ENCODE measurements around the gene MRPL12. TPM values are rescaled to one million over a fixed set of nuclear protein-coding genes. Genes with fewer than 3 reads are reported as not detected.
"Not testable (repeated sequence)": the region's sequence is repeated elsewhere in the genome, so short reads cannot be mapped to it uniquely, and the experiment has no call there.

MRPL12 gene
- total and polyA plus RNA-seq, 8 donors: 18.1 to 98.7 (median 27.4) TPM

- DNase-seq (peak in 4 of 6 donors; percentile 46 to 78 (median 62)), FAIRE-seq (no peak), ATAC-seq (peak in 2 of 4 donors; percentile 4 to 6)
- Histone ChIP-seq H3K9me3 (no peaks in the 10 kb centered on the region), H3K27ac (no peak overlapping the region), H3K4me3 (no peak overlapping the region), H3K27me3 (no peaks in the 10 kb centered on the region), H3K4me1 (peaks cover 0 to 3% (median 0%) of the 10 kb centered on the region in 3 donors), H3K36me3 (no peaks in the 10 kb centered on the region)
- intact Hi-C loops (cut with DNase I): no loop called here
- 61 to 67% methylated on average over 35 of the region's 35 CpGs for WGBS, 2 donors
- TF ChIP-seq CTCF (IDR thresholded peaks at IDR 0.05): no peak
Measured at GRCh38 chr17:81734405-81735263, 31.5 kb downstream of the MRPL12 start.

GRCh38 chr17:81735264-81736102 lies 32.3 kb downstream of the MRPL12 start:
- Histone ChIP-seq H3K36me3 (no peaks in the 10 kb centered on the region), H3K4me3 (peak overlapping the region in 1 of 4 donors; percentile 12), H3K27ac (no peak overlapping the region), H3K9me3 (no peaks in the 10 kb centered on the region), H3K27me3 (no peaks in the 10 kb centered on the region), H3K4me1 (peaks cover 0 to 3% (median 0%) of the 10 kb centered on the region in 3 donors)
- FAIRE-seq (no peak), ATAC-seq (peak in 3 of 4 donors; percentile 28 to 51 (median 43)), DNase-seq (peak in 4 of 6 donors; percentile 29 to 76 (median 51))
- WGBS, 2 donors: 30 to 36% methylated on average over 30 of the region's 30 CpGs
- intact Hi-C loops (cut with DNase I): no loop called here
- no peak for TF ChIP-seq CTCF (IDR thresholded peaks at IDR 0.05)

- Histone ChIP-seq H3K27ac (no peak overlapping the region), H3K4me1 (peaks cover 0 to 3% (median 0%) of the 10 kb centered on the region in 3 donors), H3K9me3 (no peaks in the 10 kb centered on the region), H3K4me3 (no peak overlapping the region), H3K36me3 (no peaks in the 10 kb centered on the region), H3K27me3 (no peaks in the 10 kb centered on the region)
- FAIRE-seq (no peak), DNase-seq (peak in 1 of 6 donors; percentile 21), ATAC-seq (no peak)
- intact Hi-C loops (cut with DNase I): no loop called here
- WGBS, 2 donors: 88 to 90% methylated on average over 31 of the region's 31 CpGs
- no peak for TF ChIP-seq CTCF (IDR thresholded peaks at IDR 0.05)
Measured at GRCh38 chr17:81737947-81738800, 35.0 kb downstream of the MRPL12 start.

GRCh38 chr17:81738801-81739393 lies 35.7 kb downstream of the MRPL12 start:
- 86 to 87% methylated on average over 27 of the region's 27 CpGs for WGBS, 2 donors
- ATAC-seq: no peak
- no peak for FAIRE-seq
- peak in 1 of 6 donors; percentile 12 for DNase-seq
- TF ChIP-seq CTCF (IDR thresholded peaks at IDR 0.05): no peak
- Histone ChIP-seq H3K27ac (no peak overlapping the region), H3K4me1 (peaks cover 0 to 3% (median 0%) of the 10 kb centered on the region in 3 donors), H3K36me3 (no peaks in the 10 kb centered on the region), H3K4me3 (no peak overlapping the region), H3K27me3 (no peaks in the 10 kb centered on the region), H3K9me3 (no peaks in the 10 kb centered on the region)
- intact Hi-C loops (cut with DNase I): no loop called here

- H3K27me3 ChIP-seq; DNase-seq; ATAC-seq; H3K27ac ChIP-seq; H3K4me1 ChIP-seq; FAIRE-seq; H3K4me3 ChIP-seq; H3K9me3 ChIP-seq; intact Hi-C loops (cut with DNase I); H3K36me3 ChIP-seq: not testable (repeated sequence)
- 86 to 87% methylated on average over 8 of the region's 8 CpGs for WGBS, 2 donors
Measured at GRCh38 chr17:81739593-81739992, 36.4 kb downstream of the MRPL12 start.

Data from pancreas (tissue), 10 donors.